Activated T-helper 17 cell treated with anti-CD3 and anti-CD28 coated beads, Interleukin-2, amount 50 U/mL, for 72 hours (primary cell): ENCODE measurements around the gene NUDT13. TPM values are rescaled to one million over a fixed set of nuclear protein-coding genes. Genes with fewer than 3 reads are reported as not detected.

Experiments
- ATAC-seq: fragments of 150-1000 bp; cut with Tn5 transposase; replicated peaks from 2 replicates; pipeline ENCODE4 v1.10.0; 2021; ENCODE audit warnings: mild to moderate bottlenecking, moderate library complexity
- H3K27ac Mint-ChIP-seq: one replicate; pipeline ENCODE4 v1.8.0; 2022; ENCODE audit warnings: mixed read lengths
- H3K27me3 Mint-ChIP-seq: one replicate; pipeline ENCODE4 v1.8.0; 2022; ENCODE audit warnings: mixed read lengths
- H3K36me3 Mint-ChIP-seq: one replicate; pipeline ENCODE4 v1.8.0; 2022; ENCODE audit warnings: low read depth, mild to moderate bottlenecking, mixed read lengths
- H3K4me1 Mint-ChIP-seq: one replicate; pipeline ENCODE4 v1.8.0; 2022; ENCODE audit warnings: mixed read lengths
- H3K4me3 Mint-ChIP-seq: one replicate; pipeline ENCODE4 v1.8.0; 2022; ENCODE audit warnings: mild to moderate bottlenecking, mixed read lengths
- H3K9me3 Mint-ChIP-seq: one replicate; pipeline ENCODE4 v1.8.0; 2022; ENCODE audit warnings: mixed read lengths
- total RNA-seq, 2 donors: library from RNA; stranded (reverse); gene quantifications; one replicate each; pipeline ENCODE4 v1.2.3, GENCODE V29; 2022

The NUDT13 gene
- total RNA-seq: 1 to 10 TPM in 1 of 2 donors, under 1 TPM in 1; 0.91 to 1.3 TPM

- H3K36me3 Mint-ChIP-seq: peaks cover 29% of the 10 kb centered on the region
- peak within 1 kb of the TSS; percentile 83 for H3K4me3 Mint-ChIP-seq
- peaks cover 9% of the 10 kb centered on the region for H3K4me1 Mint-ChIP-seq
- H3K27ac Mint-ChIP-seq: peak within 1 kb of the TSS; percentile 82
- peak; percentile 78 for ATAC-seq
- H3K27me3 Mint-ChIP-seq: no peaks in the 10 kb centered on the region
- peaks cover 4% of the 10 kb centered on the region for H3K9me3 Mint-ChIP-seq
These were observed at the start of gene NUDT13 for GRCh38 chr10:73110345-73110849. NUDT13 (plus strand) TSS chr10:73110455; CDS start chr10:73114366, 3,911 bp downstream.

- peak overlapping the region; percentile 70 for H3K27ac Mint-ChIP-seq
- no peaks in the 10 kb centered on the region for H3K27me3 Mint-ChIP-seq
- ATAC-seq: peak; percentile 73
- H3K9me3 Mint-ChIP-seq: no peaks in the 10 kb centered on the region
- peaks cover 94% of the 10 kb centered on the region for H3K36me3 Mint-ChIP-seq
- peaks cover 11% of the 10 kb centered on the region for H3K4me1 Mint-ChIP-seq
- no peak overlapping the region for H3K4me3 Mint-ChIP-seq
These were observed 49.3 kb upstream of the NUDT13 start for GRCh38 chr10:73060738-73061635.

DNA sequence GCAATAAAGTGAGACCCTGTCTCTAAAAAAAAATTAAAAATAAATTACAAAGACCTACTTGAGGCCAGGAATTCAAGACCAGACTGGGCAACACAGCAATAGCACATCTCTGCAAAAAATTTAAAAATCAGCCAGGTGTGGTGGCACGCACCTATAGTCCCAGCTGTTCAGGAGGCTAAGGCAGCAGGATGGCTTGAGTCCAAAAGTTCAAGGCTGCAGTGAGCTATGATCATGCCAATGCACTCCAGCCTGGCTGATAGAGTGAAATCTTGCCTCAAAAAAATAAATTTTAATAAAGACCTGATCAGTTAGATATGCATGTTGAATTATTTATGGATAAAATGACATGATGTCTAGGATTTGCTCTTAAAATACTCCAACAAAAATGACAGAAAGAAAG, 48.5 kb upstream of the NUDT13 start:
- H3K4me1 Mint-ChIP-seq: peaks cover 11% of the 10 kb centered on the region
- H3K27ac Mint-ChIP-seq: no peak overlapping the region
- no peak for ATAC-seq
- H3K27me3 Mint-ChIP-seq: no peaks in the 10 kb centered on the region
- H3K9me3 Mint-ChIP-seq: no peaks in the 10 kb centered on the region
- no peak overlapping the region for H3K4me3 Mint-ChIP-seq
- peaks cover 97% of the 10 kb centered on the region for H3K36me3 Mint-ChIP-seq

GRCh38 chr10:73065441-73065840, 44.8 kb upstream of the NUDT13 start:
- H3K27ac Mint-ChIP-seq: no peak overlapping the region
- ATAC-seq: no peak
- H3K4me1 Mint-ChIP-seq: peaks cover 7% of the 10 kb centered on the region
- H3K9me3 Mint-ChIP-seq: no peaks in the 10 kb centered on the region
- H3K4me3 Mint-ChIP-seq: no peak overlapping the region
- no peaks in the 10 kb centered on the region for H3K27me3 Mint-ChIP-seq
- peaks cover 96% of the 10 kb centered on the region for H3K36me3 Mint-ChIP-seq

GRCh38 chr10:73073627-73074026, 36.6 kb upstream of the NUDT13 start:
- no peak overlapping the region for H3K4me3 Mint-ChIP-seq
- no peak for ATAC-seq
- no peak overlapping the region for H3K27ac Mint-ChIP-seq
- no peaks in the 10 kb centered on the region for H3K27me3 Mint-ChIP-seq
- H3K36me3 Mint-ChIP-seq: peaks cover 92% of the 10 kb centered on the region
- no peaks in the 10 kb centered on the region for H3K9me3 Mint-ChIP-seq
- peaks cover 8% of the 10 kb centered on the region for H3K4me1 Mint-ChIP-seq

GRCh38 chr10:73075829-73076228, 34.4 kb upstream of the NUDT13 start:
- Mint-ChIP-seq H3K4me3 (no peak overlapping the region), H3K27ac (no peak overlapping the region), H3K4me1 (peaks cover 8% of the 10 kb centered on the region)

DNA sequence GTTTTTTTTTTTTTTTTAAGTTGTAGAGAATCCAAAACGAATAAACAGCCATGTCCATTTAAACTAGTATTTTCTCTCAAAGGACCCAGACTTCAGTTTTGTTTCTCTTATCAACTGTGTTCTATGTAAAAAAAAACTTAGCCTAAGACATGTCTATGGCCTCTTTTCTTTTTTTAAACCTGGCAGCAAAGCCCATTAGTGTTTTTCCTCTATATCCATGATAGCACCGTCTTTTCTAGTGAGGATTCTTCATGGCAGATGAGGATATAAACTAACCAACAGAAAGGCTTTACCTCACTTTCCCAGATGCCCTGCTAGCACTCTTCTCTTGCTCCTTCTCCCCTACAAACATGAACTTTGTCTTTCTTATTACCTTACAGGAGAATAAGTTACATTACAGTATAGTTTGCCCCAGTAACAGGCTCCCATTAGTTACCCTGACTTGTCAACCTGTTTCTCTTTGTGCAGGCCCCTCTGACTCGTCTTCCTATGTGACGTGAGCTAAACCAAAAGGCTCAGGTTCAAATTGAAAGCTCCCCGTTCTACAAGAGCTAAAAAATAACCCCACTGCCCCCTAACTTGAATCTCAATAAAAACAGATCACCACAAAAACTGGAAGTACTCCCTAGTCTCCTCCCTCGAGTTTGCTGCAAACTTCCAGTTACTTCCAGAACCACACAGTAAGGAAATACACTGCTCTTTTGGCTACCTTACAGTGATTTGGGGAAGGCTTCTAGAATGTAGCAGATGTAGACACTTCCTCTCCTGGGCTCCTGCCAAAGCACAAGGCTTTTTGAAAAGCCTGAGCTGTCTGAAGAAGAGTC, 33.7 kb upstream of the NUDT13 start:
- peak overlapping the region; percentile 51 for H3K27ac Mint-ChIP-seq
- H3K4me1 Mint-ChIP-seq: peaks cover 8% of the 10 kb centered on the region
- peak overlapping the region; percentile 9 for H3K4me3 Mint-ChIP-seq
- peak; percentile 59 for ATAC-seq
- peaks cover 77% of the 10 kb centered on the region for H3K36me3 Mint-ChIP-seq
- no peaks in the 10 kb centered on the region for H3K9me3 Mint-ChIP-seq
- no peaks in the 10 kb centered on the region for H3K27me3 Mint-ChIP-seq

More at GRCh38 chr10:73075829-73076228, 34.4 kb upstream of the NUDT13 start:
- peaks cover 83% of the 10 kb centered on the region for H3K36me3 Mint-ChIP-seq
- no peak for ATAC-seq
- no peaks in the 10 kb centered on the region for H3K9me3 Mint-ChIP-seq
- H3K27me3 Mint-ChIP-seq: no peaks in the 10 kb centered on the region

DNA sequence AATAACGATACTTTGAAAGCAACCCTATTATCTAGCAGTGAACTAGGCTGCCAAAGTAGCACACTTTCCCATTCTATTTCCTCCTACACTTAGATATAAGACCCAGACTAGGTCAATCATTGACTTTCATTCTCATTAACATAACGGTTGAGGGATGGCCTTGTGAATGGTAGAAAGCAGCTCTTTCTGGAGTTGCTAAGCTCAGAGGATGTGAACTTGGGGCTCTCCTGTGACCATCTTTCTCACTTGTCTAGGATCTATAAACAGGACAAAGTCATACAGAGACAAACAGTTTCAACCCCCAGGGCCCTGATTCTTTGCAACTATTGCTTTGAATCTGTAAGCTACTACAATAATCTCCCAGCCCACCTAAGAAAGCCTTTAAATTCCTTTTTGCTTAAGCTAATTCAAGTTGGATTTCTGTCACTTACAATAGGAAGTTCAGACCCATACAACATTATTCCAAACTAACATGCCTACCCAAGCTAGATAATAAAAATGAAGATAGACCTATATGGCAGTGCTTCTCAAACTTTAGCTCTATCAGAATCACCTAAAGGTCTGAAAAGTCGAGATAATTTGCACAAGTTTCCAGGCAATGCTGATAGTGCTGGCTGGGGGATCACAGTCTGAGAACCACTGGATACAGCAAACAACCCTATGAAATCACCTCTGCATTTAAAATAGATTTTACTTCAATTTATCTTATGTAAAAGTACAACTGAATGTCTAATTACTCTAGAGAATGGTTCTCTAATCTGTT, 30.3 kb upstream of the NUDT13 start:
- H3K36me3 Mint-ChIP-seq: peaks cover 60% of the 10 kb centered on the region
- H3K4me1 Mint-ChIP-seq: peaks cover 14% of the 10 kb centered on the region
- H3K9me3 Mint-ChIP-seq: no peaks in the 10 kb centered on the region
- peak; percentile 29 for ATAC-seq
- H3K27me3 Mint-ChIP-seq: no peaks in the 10 kb centered on the region
- no peak overlapping the region for H3K4me3 Mint-ChIP-seq
- no peak overlapping the region for H3K27ac Mint-ChIP-seq

GRCh38 chr10:73083221-73083620, 27.0 kb upstream of the NUDT13 start:
- Mint-ChIP-seq H3K27me3 (no peaks in the 10 kb centered on the region), H3K4me1 (peaks cover 10% of the 10 kb centered on the region), H3K4me3 (no peak overlapping the region), H3K9me3 (no peaks in the 10 kb centered on the region), H3K27ac (no peak overlapping the region), H3K36me3 (peaks cover 51% of the 10 kb centered on the region)
- ATAC-seq: no peak

DNA sequence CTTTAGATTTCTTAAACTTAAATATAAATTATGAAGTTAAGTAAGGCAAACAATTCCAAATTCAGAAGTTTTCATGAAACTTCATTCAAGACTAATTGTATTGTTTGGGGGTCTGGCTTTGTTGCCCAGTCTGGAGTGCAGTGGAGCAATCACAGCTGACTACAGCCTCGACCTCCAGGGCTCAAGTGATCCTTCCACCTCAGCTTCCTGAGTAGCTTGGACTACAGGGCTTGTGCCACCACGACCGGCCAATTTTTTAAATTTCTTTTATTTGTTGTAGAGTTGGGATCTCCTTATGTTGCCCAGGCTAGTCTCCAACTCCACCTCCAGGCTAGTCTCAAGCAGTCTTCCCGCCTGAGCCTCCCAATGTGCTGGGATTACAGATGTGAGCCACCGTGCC, 26.0 kb upstream of the NUDT13 start:
- H3K4me3 Mint-ChIP-seq: no peak overlapping the region
- H3K27me3 Mint-ChIP-seq: no peaks in the 10 kb centered on the region
- H3K27ac Mint-ChIP-seq: no peak overlapping the region
- H3K9me3 Mint-ChIP-seq: no peaks in the 10 kb centered on the region
- H3K36me3 Mint-ChIP-seq: peaks cover 59% of the 10 kb centered on the region
- no peak for ATAC-seq
- peaks cover 10% of the 10 kb centered on the region for H3K4me1 Mint-ChIP-seq

DNA sequence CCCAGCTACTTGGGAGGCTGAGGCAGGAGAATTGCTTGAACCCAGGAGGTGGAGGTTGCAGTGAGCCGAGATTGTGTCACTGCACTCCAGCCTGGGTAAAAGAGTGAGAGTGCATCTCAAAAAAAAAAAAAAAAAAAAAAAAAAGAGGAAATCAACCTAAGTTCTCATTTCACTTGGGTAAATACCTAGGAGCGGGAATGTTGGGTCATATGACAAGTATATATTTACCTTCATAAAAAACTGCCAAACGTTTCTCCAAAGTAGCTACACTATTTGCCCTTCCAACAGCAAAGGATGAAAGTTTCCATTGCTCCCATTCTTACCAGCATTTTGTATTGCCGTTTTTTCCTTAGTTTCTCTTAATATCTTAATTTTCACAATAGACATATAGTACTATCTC, 23.4 kb upstream of the NUDT13 start:
- Mint-ChIP-seq H3K4me3 (no peak overlapping the region), H3K9me3 (no peaks in the 10 kb centered on the region), H3K4me1 (peaks cover 10% of the 10 kb centered on the region), H3K27ac (no peak overlapping the region), H3K27me3 (no peaks in the 10 kb centered on the region), H3K36me3 (peaks cover 58% of the 10 kb centered on the region)
- no peak for ATAC-seq

- Mint-ChIP-seq H3K9me3 (no peaks in the 10 kb centered on the region), H3K27ac (no peak overlapping the region), H3K36me3 (peaks cover 66% of the 10 kb centered on the region), H3K4me3 (no peak overlapping the region), H3K27me3 (no peaks in the 10 kb centered on the region), H3K4me1 (peaks cover 6% of the 10 kb centered on the region)
- ATAC-seq: peak; percentile 35
These were observed 22.0 kb upstream of the NUDT13 start for GRCh38 chr10:73088304-73088703.

DNA sequence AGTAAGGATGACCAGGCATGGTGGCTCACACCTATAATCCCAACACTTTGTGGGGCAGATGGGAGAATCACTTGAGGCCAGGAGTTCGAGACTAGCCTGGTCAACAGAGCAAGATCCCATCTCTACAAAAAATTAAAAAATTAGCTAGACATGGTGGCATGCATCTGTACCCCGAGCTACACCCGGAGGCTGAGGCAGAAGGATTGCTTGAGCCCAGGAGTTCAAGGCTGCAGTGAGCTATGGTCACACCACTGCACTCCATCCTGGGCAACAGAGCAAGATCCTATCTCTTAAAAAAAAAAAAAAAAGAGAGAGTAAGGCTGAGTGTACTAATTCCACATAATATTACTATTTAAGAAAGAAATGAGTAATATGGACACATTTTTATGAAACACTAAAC, 17.4 kb upstream of the NUDT13 start:
- H3K27me3 Mint-ChIP-seq: no peaks in the 10 kb centered on the region
- no peaks in the 10 kb centered on the region for H3K9me3 Mint-ChIP-seq
- H3K36me3 Mint-ChIP-seq: peaks cover 83% of the 10 kb centered on the region
- no peak overlapping the region for H3K27ac Mint-ChIP-seq
- H3K4me3 Mint-ChIP-seq: peak overlapping the region; percentile 98
- no peak for ATAC-seq
- peaks cover 9% of the 10 kb centered on the region for H3K4me1 Mint-ChIP-seq
